Measurements from ENCODE around the gene NFATC1. TPM values are rescaled to one million over a fixed set of nuclear protein-coding genes. Genes with fewer than 3 reads are reported as not detected.
A peak's percentile ranks its signal among the peaks of the same experiment; 100 is the strongest.

NFATC1 gene
- total and polyA plus RNA-seq, 8 donors = 3.4 to 7.9 (median 4.4) TPM

GRCh38 chr18:79381811-79382311, 13.9 kb upstream of the NFATC1 start:
- no peak for ATAC-seq
- 67 to 73% methylated on average over 16 of the region's 16 CpGs for WGBS, 2 donors
- no peaks in the 10 kb centered on the region for H3K4me1 ChIP-seq
- H3K27ac ChIP-seq = no peak overlapping the region
- no peak for DNase-seq
- TF ChIP-seq CTCF (IDR thresholded peaks at IDR 0.05) = no peak
- no peak overlapping the region for H3K4me3 ChIP-seq
- intact Hi-C loops (cut with DNase I) = loop anchor here in 2 of 3 donors (5.0 kb wide), 2 partner anchors 145 to 260 kb away; no protein-coding TSS in a partner anchor
- H3K9me3 ChIP-seq = no peaks in the 10 kb centered on the region
- H3K36me3 ChIP-seq = peaks cover 0 to 13% (median 0%) of the 10 kb centered on the region in 3 donors
- H3K27me3 ChIP-seq = peaks cover 0 to 3% (median 0%) of the 10 kb centered on the region in 4 donors
- FAIRE-seq = no peak

GRCh38 chr18:79382681-79383387, 12.9 kb upstream of the NFATC1 start:
- Histone ChIP-seq H3K9me3 (no peaks in the 10 kb centered on the region), H3K4me1 (no peaks in the 10 kb centered on the region), H3K4me3 (no peak overlapping the region), H3K27me3 (peaks cover 0 to 3% (median 0%) of the 10 kb centered on the region in 4 donors), H3K36me3 (peaks cover 0 to 5% (median 0%) of the 10 kb centered on the region in 3 donors), H3K27ac (no peak overlapping the region)
- intact Hi-C loops (cut with DNase I) = loop anchor here in 2 of 3 donors (5.0 kb wide), 2 partner anchors 144 to 259 kb away; no protein-coding TSS in a partner anchor
- TF ChIP-seq CTCF (IDR thresholded peaks at IDR 0.05) = no peak
- DNase-seq = peak in 2 of 6 donors; percentile 34 to 76
- FAIRE-seq = no peak
- 62 to 75% methylated on average over 27 of the region's 27 CpGs for WGBS, 2 donors
- ATAC-seq = no peak

- intact Hi-C loops (cut with DNase I) = loop anchor here in 2 of 3 donors (5.0 kb wide), 2 partner anchors 144 to 259 kb away; no protein-coding TSS in a partner anchor
- Histone ChIP-seq H3K4me1 (no peaks in the 10 kb centered on the region), H3K4me3 (no peak overlapping the region), H3K27ac (no peak overlapping the region), H3K9me3 (no peaks in the 10 kb centered on the region), H3K27me3 (peaks cover 0 to 3% (median 0%) of the 10 kb centered on the region in 4 donors), H3K36me3 (no peaks in the 10 kb centered on the region)
- FAIRE-seq (no peak), DNase-seq (no peak), ATAC-seq (no peak)
- 56 to 60% methylated on average over 18 to 20 of the region's 20 CpGs for WGBS, 2 donors
- no peak for TF ChIP-seq CTCF (IDR thresholded peaks at IDR 0.05)
Measured at GRCh38 chr18:79383388-79384056, 12.2 kb upstream of the NFATC1 start.

- DNase-seq (no peak), ATAC-seq (no peak), FAIRE-seq (no peak)
- no peak for TF ChIP-seq CTCF (IDR thresholded peaks at IDR 0.05)
- peaks cover 0 to 11% (median 0%) of the 10 kb centered on the region in 4 donors for H3K27me3 ChIP-seq
- H3K9me3 ChIP-seq = no peaks in the 10 kb centered on the region
- H3K27ac ChIP-seq = no peak overlapping the region
- no peak overlapping the region for H3K4me3 ChIP-seq
- 28 to 33% methylated on average over 17 of the region's 17 CpGs for WGBS, 2 donors
- intact Hi-C loops (cut with DNase I) = loop anchor here in 2 of 3 donors (5.0 kb wide), 2 partner anchors 143 to 258 kb away; no protein-coding TSS in a partner anchor
- H3K4me1 ChIP-seq = no peaks in the 10 kb centered on the region
- H3K36me3 ChIP-seq = no peaks in the 10 kb centered on the region
Measured at GRCh38 chr18:79384151-79384807, 11.5 kb upstream of the NFATC1 start.
